ENCODE data around the gene HS3ST5.

GRCh38 chr6:114176726-114177125 lies 166.1 kb downstream of the HS3ST5 start:
- TF ChIP-seq CTCF (conservative IDR thresholded peaks at IDR 0.05) (no peak), EZH2 (IDR thresholded peaks at IDR 0.05; ENCODE audit: low read depth) (no peak)

Measured in PC-9 (cell line).